Transverse colon (tissue), 4 donors: ENCODE results near the gene LRRD1. TPM values are rescaled to one million over a fixed set of nuclear protein-coding genes. Genes with fewer than 3 reads are reported as not detected.

Source experiments
- DNase-seq: peaks from one replicate; pipeline ENCODE4 v3.0.0-alpha.2; 2019
- H3K27ac ChIP-seq, 4 donors: fragments of 200-600 bp; sonication (generic); 2 replicates each; pipeline ENCODE4 v1.5.1; 2016 to 2018; ENCODE audit warnings: inconsistent platforms in 4 of 4
- H3K27me3 ChIP-seq: fragments of 200-600 bp; sonication (generic); 2 replicates; pipeline ENCODE4 v1.5.1; 2017; ENCODE audit warnings: inconsistent platforms
- H3K36me3 ChIP-seq, 4 donors: fragments of 200-600 bp; sonication (generic); 2 replicates each; pipeline ENCODE4 v1.5.1; 2017 to 2019; ENCODE audit warnings: inconsistent platforms in 4 of 4
- H3K4me1 ChIP-seq, 4 donors: fragments of 200-600 bp; sonication (generic); 2 replicates each; pipeline ENCODE4 v1.5.1; 2017 to 2020; ENCODE audit warnings: inconsistent platforms in 4 of 4
- H3K4me3 ChIP-seq, 4 donors: fragments of 200-600 bp; sonication (generic); 1 replicate in 1 of 4; 2 replicates in 3 of 4; pipeline versions ENCODE4 v1.5.1 to v1.6.1; 2017 to 2019; ENCODE audit warnings: inconsistent platforms in 4 of 4
- H3K9me3 ChIP-seq, 2 donors: fragments of 200-600 bp; sonication (generic); 2 replicates each; pipeline ENCODE4 v1.5.1; 2017 to 2019; ENCODE audit warnings: inconsistent platforms in 2 of 2
- CTCF ChIP-seq, 5 experiments: fragments of 200-600 bp in 3 of 5; fragments of 450-650 bp in 2 of 5; sonication (generic) in 3 of 5; IDR thresholded peaks; 1 replicate in 2 of 5; 2 replicates in 3 of 5; pipeline ENCODE4 v1.5.1; 2016 to 2017; ENCODE audit warnings: antibody characterized with exemption in 5 of 5, inconsistent platforms in 3 of 5, mild to moderate bottlenecking in 2 of 5, moderate library complexity in 1 of 5
- EP300 ChIP-seq: sonication (generic); formaldehyde crosslinking; IDR thresholded peaks from one replicate; pipeline ENCODE4 v1.6.1; 2017; ENCODE audit warnings: antibody characterized with exemption, low read depth
- POLR2A ChIP-seq: fragments of 450-650 bp; IDR thresholded peaks from one replicate; pipeline ENCODE4 v1.6.1; 2016; ENCODE audit warnings: antibody characterized with exemption, mild to moderate bottlenecking, moderate library complexity
- POLR2AphosphoS5 ChIP-seq, 3 donors: sonication (generic); formaldehyde crosslinking; IDR thresholded peaks; one replicate each; pipeline ENCODE4 v1.6.1; 2016; ENCODE audit warnings: antibody characterized with exemption in 3 of 3
- WGBS, 2 donors: methylation state at CpG; one replicate each; pipeline ENCODE4 v1.1.5; 2018; ENCODE audit warnings: low coverage in 1 of 2; 5-methylcytosine and 5-hydroxymethylcytosine counted together
- in situ Hi-C, 4 donors: fragments of 200-750 bp; cut with MboI; loops; one replicate each; pipeline versions ENCODE4 v1.15.0 to v1.15.1; 2017; ENCODE audit warnings: low sequenced_read_pairs in 3 of 4, low pct_ligation_motif_present in 1 of 4, low pct_unique_long_range_greater_than_20kb in 1 of 4
- intact Hi-C: fragments of 100-400 bp; cut with DNase I; formaldehyde crosslinking; loops from one replicate; pipeline ENCODE4 v1.15.1; 2023; ENCODE audit warnings: low total_unique reads
- total RNA-seq, 4 donors: library from RNA; depleted of rRNA; stranded (reverse); fragments of >200 nt; gene quantifications; one replicate each; pipeline ENCODE4 v1.1.0, GENCODE V29; 2016

Gene LRRD1
- total RNA-seq, 4 donors from 2014 or later = not detected

- TF ChIP-seq POLR2AphosphoS5 (IDR thresholded peaks at IDR 0.05) = no peak
- no peak for TF ChIP-seq CTCF (IDR thresholded peaks at IDR 0.05)
- no peak for TF ChIP-seq EP300
- in situ Hi-C loops (no loop called here), intact Hi-C loops (no loop called here)
- WGBS, 2 donors = 22 to 34% methylated on average over 4 to 15 of the region's 15 CpGs
- DNase-seq = no peak
- Histone ChIP-seq H3K9me3 (no peaks in the 10 kb centered on the region), H3K36me3 (peaks cover 0 to 5% (median 0%) of the 10 kb centered on the region in 4 donors), H3K27ac (peak overlapping the region; percentile 92 to 97 (median 94)), H3K4me1 (peaks cover 11 to 28% (median 14%) of the 10 kb centered on the region in 4 donors), H3K4me3 (peak overlapping the region; percentile 57 to 98 (median 84)), H3K27me3 (no peaks in the 10 kb centered on the region)
These were observed 45.7 kb downstream of the LRRD1 start for GRCh38 chr7:92133133-92133736.

- intact Hi-C loops = no loop called here
These were observed 47.1 kb downstream of the LRRD1 start for GRCh38 chr7:92131764-92132330.

GRCh38 chr7:92131093-92131492 is 47.8 kb downstream of the LRRD1 start:
- H3K27ac ChIP-seq = no peak overlapping the region
- peaks cover 0 to 21% (median 3%) of the 10 kb centered on the region in 4 donors for H3K36me3 ChIP-seq
- peaks cover 11 to 28% (median 14%) of the 10 kb centered on the region in 4 donors for H3K4me1 ChIP-seq
- TF ChIP-seq POLR2A (no peak), POLR2AphosphoS5 (IDR thresholded peaks at IDR 0.05) (no peak), CTCF (IDR thresholded peaks at IDR 0.05) (no peak), EP300 (no peak)
- no peaks in the 10 kb centered on the region for H3K9me3 ChIP-seq
- no peaks in the 10 kb centered on the region for H3K27me3 ChIP-seq
- in situ Hi-C loops = no loop called here
- H3K4me3 ChIP-seq = no peak overlapping the region
- intact Hi-C loops = no loop called here
- DNase-seq = no peak
- 85 to 90% methylated on average over 5 of the region's 5 CpGs for WGBS, 2 donors

More at GRCh38 chr7:92131764-92132330, 47.1 kb downstream of the LRRD1 start:
- no peaks in the 10 kb centered on the region for H3K27me3 ChIP-seq
- peaks cover 11 to 28% (median 14%) of the 10 kb centered on the region in 4 donors for H3K4me1 ChIP-seq
- in situ Hi-C loops = no loop called here
- TF ChIP-seq POLR2A (no peak), POLR2AphosphoS5 (IDR thresholded peaks at IDR 0.05) (no peak), CTCF (IDR thresholded peaks at IDR 0.05) (no peak), EP300 (no peak)
- no peak overlapping the region for H3K27ac ChIP-seq
- no peak for DNase-seq
- peaks cover 0 to 14% (median 3%) of the 10 kb centered on the region in 4 donors for H3K36me3 ChIP-seq
- 48 to 58% methylated on average over 4 of the region's 4 CpGs for WGBS, 2 donors
- H3K9me3 ChIP-seq = no peaks in the 10 kb centered on the region
- H3K4me3 ChIP-seq = no peak overlapping the region

- no peak overlapping the region for H3K4me3 ChIP-seq
- H3K4me1 ChIP-seq = no peaks in the 10 kb centered on the region
- in situ Hi-C loops = no loop called here
- no peaks in the 10 kb centered on the region for H3K9me3 ChIP-seq
- no peak for DNase-seq
- H3K36me3 ChIP-seq = peaks cover 0 to 58% (median 15%) of the 10 kb centered on the region in 4 donors
- TF ChIP-seq POLR2AphosphoS5 (IDR thresholded peaks at IDR 0.05) = no peak
- TF ChIP-seq EP300 = no peak
- no peak for TF ChIP-seq POLR2A
- TF ChIP-seq CTCF (IDR thresholded peaks at IDR 0.05) = no peak
- no peaks in the 10 kb centered on the region for H3K27me3 ChIP-seq
- no peak overlapping the region for H3K27ac ChIP-seq
- intact Hi-C loops = no loop called here
These were observed 57.3 kb downstream of the LRRD1 start for GRCh38 chr7:92121681-92122080.
